Measurements from ENCODE around the gene UQCRC1. TPM values are rescaled to one million over a fixed set of nuclear protein-coding genes. Genes with fewer than 3 reads are reported as not detected.
A peak's percentile ranks its signal among the peaks of the same experiment; 100 is the strongest.

UQCRC1 gene
- total and polyA plus RNA-seq, 2 donors, result 108 to 159 TPM

DNA sequence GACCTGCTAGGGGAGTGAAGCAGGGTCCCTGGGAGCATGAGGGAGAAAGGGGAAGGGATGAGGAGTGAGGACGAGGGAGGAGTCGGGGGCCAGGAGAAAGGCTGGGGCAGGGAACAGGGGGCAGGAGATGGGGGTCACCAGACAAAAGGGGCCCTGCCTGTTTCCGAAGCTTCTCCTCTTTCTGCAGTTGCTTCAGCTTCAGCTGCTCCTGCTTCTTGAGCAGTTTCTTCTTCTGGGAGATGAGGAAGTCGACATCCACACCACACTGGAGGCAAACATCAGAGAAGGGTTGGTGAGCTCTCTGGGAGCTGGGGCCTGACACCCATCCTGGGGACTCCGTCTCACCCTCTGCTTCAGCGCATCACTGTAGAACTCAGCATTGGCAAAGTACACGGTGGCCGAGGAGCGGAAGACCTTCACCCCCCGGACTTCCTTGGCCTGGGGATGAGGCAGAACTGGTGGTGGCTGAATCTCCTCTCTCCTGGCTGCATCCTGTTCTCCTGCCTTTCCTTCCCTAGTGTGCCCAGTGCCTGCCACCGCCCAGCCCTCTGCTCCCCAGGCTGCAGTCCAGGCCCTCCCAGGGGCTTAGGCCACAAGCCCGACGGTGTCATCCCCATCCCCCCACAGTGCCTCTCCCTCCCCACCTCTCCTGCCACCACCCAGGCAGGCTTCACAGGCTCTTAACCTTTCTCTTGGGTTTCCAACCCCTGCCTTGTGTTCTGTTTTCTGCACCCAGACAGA is 19.0 kb upstream of the UQCRC1 start:
- no peaks in the 10 kb centered on the region for H3K9me3 ChIP-seq (ENCODE audit: control insufficient read depth in 2 of 2, insufficient read depth in 1 of 2, low read length in 1 of 2)
- WGBS, result 96% methylated on average over 13 of the region's 13 CpGs
- H3K27me3 ChIP-seq (ENCODE audit: control insufficient read depth in 2 of 2, insufficient read depth in 1 of 2, low read length in 1 of 2), result no peaks in the 10 kb centered on the region
- H3K27ac ChIP-seq (ENCODE audit: low read depth in 1 of 2, low read length in 1 of 2), result no peak overlapping the region
- H3K4me1 ChIP-seq (ENCODE audit: control insufficient read depth in 2 of 2, insufficient read depth in 2 of 2, low read length in 2 of 2), result peaks cover 6 to 13% of the 10 kb centered on the region in 2 donors
- H3K36me3 ChIP-seq (ENCODE audit: control insufficient read depth in 2 of 2, insufficient read depth in 2 of 2, low read length in 1 of 2), result peaks cover 12 to 41% of the 10 kb centered on the region in 2 donors
- no peak for DNase-seq (ENCODE audit: low read depth in 6 of 9, low spot score in 9 of 9)
- H3K4me3 ChIP-seq (ENCODE audit: low read length in 2 of 2), result no peak overlapping the region

DNA sequence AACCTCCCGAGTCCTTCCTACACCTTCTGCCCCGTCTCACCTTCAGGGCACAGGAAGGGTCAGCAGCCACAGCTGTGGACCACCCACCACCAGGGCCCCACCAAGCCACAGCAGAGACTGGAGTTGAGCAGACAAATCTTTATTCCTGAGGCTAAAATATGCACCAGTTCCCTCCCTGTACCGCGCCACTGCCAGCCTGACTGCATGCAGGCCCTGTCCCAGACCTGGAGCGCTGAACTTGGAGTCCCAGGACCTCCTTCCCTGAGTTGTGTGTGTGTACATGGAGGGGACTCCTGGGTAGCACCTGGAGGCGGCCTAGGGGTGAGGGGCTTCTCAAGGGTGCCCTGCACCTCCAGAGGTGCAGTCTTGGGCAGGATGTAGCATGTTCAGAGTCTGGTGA is 16.2 kb upstream of the UQCRC1 start:
- no peaks in the 10 kb centered on the region for H3K9me3 ChIP-seq (ENCODE audit: control insufficient read depth in 2 of 2, insufficient read depth in 1 of 2, low read length in 1 of 2)
- peaks cover 6 to 13% of the 10 kb centered on the region in 2 donors for H3K4me1 ChIP-seq (ENCODE audit: control insufficient read depth in 2 of 2, insufficient read depth in 2 of 2, low read length in 2 of 2)
- H3K27me3 ChIP-seq (ENCODE audit: control insufficient read depth in 2 of 2, insufficient read depth in 1 of 2, low read length in 1 of 2), result no peaks in the 10 kb centered on the region
- H3K27ac ChIP-seq (ENCODE audit: low read depth in 1 of 2, low read length in 1 of 2), result no peak overlapping the region
- no peak for DNase-seq (ENCODE audit: low read depth in 6 of 9, low spot score in 9 of 9)
- WGBS, result 97% methylated on average over 6 of the region's 6 CpGs
- H3K4me3 ChIP-seq (ENCODE audit: low read length in 2 of 2), result no peak overlapping the region
- peaks cover 12 to 32% of the 10 kb centered on the region in 2 donors for H3K36me3 ChIP-seq (ENCODE audit: control insufficient read depth in 2 of 2, insufficient read depth in 2 of 2, low read length in 1 of 2)

DNA sequence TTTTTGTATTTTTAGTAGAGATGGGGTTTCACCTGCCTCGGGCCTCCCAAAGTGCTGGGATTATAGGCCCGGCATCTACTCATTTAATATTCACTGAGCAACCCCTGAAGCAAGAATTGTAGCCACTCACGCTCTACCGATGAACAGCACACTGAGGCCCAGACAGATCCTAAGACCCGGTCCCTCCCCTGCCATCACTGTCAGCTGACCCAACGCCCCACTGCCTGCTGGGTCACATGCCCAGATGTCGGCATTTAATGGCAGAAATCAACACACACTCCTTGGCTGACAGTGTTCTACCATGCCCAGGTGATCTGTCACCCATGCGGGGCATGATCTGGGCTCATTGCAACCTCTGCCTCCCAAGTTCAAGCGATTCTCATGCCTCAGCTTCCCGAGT is 15.3 kb upstream of the UQCRC1 start:
- peaks cover 12 to 25% of the 10 kb centered on the region in 2 donors for H3K36me3 ChIP-seq (ENCODE audit: control insufficient read depth in 2 of 2, insufficient read depth in 2 of 2, low read length in 1 of 2)
- no peaks in the 10 kb centered on the region for H3K9me3 ChIP-seq (ENCODE audit: control insufficient read depth in 2 of 2, insufficient read depth in 1 of 2, low read length in 1 of 2)
- WGBS, result 97% methylated on average over 10 of the region's 10 CpGs
- H3K4me1 ChIP-seq (ENCODE audit: control insufficient read depth in 2 of 2, insufficient read depth in 2 of 2, low read length in 2 of 2), result peaks cover 6 to 13% of the 10 kb centered on the region in 2 donors
- H3K4me3 ChIP-seq (ENCODE audit: low read length in 2 of 2), result no peak overlapping the region
- H3K27ac ChIP-seq (ENCODE audit: low read depth in 1 of 2, low read length in 1 of 2), result no peak overlapping the region
- no peaks in the 10 kb centered on the region for H3K27me3 ChIP-seq (ENCODE audit: control insufficient read depth in 2 of 2, insufficient read depth in 1 of 2, low read length in 1 of 2)
- no peak for DNase-seq (ENCODE audit: low read depth in 6 of 9, low spot score in 9 of 9)

DNA sequence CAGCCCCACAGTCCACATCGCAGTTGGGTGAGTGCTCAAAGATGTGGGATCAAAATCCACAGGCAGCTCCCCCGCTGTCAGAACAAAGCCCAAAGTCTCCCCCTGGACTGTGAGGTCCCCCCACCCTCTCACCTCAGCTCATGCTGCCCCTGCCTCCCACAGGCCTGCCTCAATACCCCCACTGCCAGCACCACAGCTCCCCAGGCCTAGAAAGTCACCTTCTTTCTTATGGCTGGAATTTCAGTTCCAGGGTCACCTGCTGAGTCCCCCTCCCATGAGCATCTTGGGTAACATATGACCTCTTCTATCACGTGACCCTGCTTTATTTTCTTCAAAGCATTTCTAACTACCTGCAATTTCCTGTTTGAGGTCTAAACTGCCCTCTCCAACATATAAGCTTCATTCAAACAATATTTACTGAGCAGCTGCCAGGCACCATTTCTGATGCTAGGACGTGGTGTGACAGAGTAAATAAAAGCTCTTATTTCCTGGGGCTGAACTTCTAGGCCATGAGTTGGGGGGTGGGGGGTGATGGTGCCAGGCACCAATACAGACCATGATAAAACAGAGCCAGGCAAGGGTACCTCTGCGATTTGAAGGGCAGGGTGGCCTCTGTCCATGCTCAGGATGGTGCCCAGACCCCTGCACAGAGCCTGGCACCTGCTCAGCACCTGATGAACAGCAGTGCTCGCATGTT is 14.6 kb upstream of the UQCRC1 start:
- H3K4me3 ChIP-seq (ENCODE audit: low read length in 2 of 2), result no peak overlapping the region
- DNase-seq (ENCODE audit: low read depth in 6 of 9, low spot score in 9 of 9), result peak in 1 of 9 donors; percentile 44
- peak overlapping the region in 1 of 2 donors; percentile 60 for H3K27ac ChIP-seq (ENCODE audit: low read depth in 1 of 2, low read length in 1 of 2)
- peaks cover 6 to 13% of the 10 kb centered on the region in 2 donors for H3K4me1 ChIP-seq (ENCODE audit: control insufficient read depth in 2 of 2, insufficient read depth in 2 of 2, low read length in 2 of 2)
- peaks cover 12 to 24% of the 10 kb centered on the region in 2 donors for H3K36me3 ChIP-seq (ENCODE audit: control insufficient read depth in 2 of 2, insufficient read depth in 2 of 2, low read length in 1 of 2)
- no peaks in the 10 kb centered on the region for H3K27me3 ChIP-seq (ENCODE audit: control insufficient read depth in 2 of 2, insufficient read depth in 1 of 2, low read length in 1 of 2)
- WGBS, result 71% methylated on average over 6 of the region's 6 CpGs
- H3K9me3 ChIP-seq (ENCODE audit: control insufficient read depth in 2 of 2, insufficient read depth in 1 of 2, low read length in 1 of 2), result no peaks in the 10 kb centered on the region

DNA sequence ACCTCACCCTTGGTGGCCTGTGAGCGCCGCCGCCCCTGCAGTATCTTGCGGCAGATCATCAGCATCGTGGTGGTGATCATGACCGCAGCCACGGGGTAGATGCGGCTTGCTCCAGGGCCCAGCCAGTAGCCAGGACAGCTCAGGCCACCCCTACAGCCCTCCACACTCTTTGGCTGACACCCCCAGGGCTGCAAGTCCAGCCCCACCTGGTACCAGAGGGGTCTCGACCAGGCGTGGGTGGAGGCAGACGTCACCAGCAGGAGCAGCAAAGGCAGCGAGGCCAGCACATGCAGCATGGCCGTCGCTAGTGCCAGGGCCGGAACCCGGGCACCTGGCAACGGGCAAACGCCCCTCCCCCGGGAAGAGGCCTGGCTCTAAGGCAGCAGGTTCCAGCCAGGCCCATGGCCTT is 12.0 kb upstream of the UQCRC1 start, which contains the start of gene TMEM89:
TMEM89 (minus strand) TSS at position 309 of the 409 bp plus-strand sequence; CDS start at position 296, 13 bp downstream.
- peaks cover 1 to 17% of the 10 kb centered on the region in 2 donors for H3K9me3 ChIP-seq (ENCODE audit: control insufficient read depth in 2 of 2, insufficient read depth in 1 of 2, low read length in 1 of 2)
- no peaks in the 10 kb centered on the region for H3K27me3 ChIP-seq (ENCODE audit: control insufficient read depth in 2 of 2, insufficient read depth in 1 of 2, low read length in 1 of 2)
- peaks cover 6 to 11% of the 10 kb centered on the region in 2 donors for H3K36me3 ChIP-seq (ENCODE audit: control insufficient read depth in 2 of 2, insufficient read depth in 2 of 2, low read length in 1 of 2)
- H3K27ac ChIP-seq (ENCODE audit: low read depth in 1 of 2, low read length in 1 of 2), result no peak within 1 kb of the TSS
- WGBS, result 98% methylated on average over 19 of the region's 19 CpGs
- H3K4me1 ChIP-seq (ENCODE audit: control insufficient read depth in 2 of 2, insufficient read depth in 2 of 2, low read length in 2 of 2), result peaks cover 6 to 13% of the 10 kb centered on the region in 2 donors
- no peak within 1 kb of the TSS for H3K4me3 ChIP-seq (ENCODE audit: low read length in 2 of 2)
- DNase-seq (ENCODE audit: low read depth in 6 of 9, low spot score in 9 of 9), result no peak

DNA sequence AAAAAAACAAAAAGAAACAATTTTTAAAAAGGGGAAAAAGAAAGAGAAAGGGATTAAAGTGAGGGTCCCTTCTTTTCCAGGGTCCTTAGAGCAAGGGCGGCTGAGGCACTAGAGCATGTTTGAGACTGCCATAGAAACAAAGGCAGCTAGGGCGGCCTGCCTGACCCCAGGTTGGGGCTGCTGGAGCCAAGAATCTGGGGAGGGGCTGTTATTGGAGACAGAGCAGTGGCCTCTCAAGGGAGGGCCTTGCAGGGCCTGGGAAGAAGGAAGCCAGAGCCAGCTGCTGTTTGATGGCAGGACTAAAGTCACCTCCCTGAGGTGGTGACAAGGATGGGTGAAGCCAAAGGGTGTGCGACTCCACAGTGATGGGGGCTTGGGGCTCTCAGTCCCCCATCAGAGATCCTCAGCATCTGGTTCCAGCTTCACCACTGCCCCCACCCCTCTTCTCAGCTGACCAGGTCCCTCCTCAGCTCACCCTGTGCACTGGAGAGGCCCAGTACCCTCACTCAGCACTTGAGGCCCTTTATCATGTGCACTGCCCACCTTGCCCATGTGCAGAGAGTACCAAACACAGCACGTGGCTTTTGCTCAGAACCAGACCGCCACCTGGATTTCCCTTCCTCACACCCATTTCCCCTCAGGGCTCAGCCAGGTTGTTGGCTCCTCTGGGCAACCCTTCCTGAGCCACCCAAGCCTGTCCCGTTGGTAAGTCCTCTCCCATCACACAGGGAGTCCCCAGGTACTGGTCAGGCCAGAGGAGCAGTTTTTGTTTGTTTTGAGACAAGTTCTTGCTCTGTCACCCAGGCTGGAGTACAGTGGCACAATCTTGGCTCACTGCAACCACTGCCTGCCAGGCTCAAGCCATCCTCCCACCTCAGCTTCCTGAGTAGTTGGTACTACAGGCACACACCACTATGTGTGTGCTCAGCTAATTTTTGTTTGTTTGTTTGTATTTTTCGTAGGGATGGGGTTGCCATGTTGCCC is 10.4 kb upstream of the UQCRC1 start:
- Histone ChIP-seq H3K4me1 (ENCODE audit: control insufficient read depth in 2 of 2, insufficient read depth in 2 of 2, low read length in 2 of 2) (peaks cover 6 to 11% of the 10 kb centered on the region in 2 donors), H3K27me3 (ENCODE audit: control insufficient read depth in 2 of 2, insufficient read depth in 1 of 2, low read length in 1 of 2) (no peaks in the 10 kb centered on the region), H3K4me3 (ENCODE audit: low read length in 2 of 2) (no peak overlapping the region), H3K36me3 (ENCODE audit: control insufficient read depth in 2 of 2, insufficient read depth in 2 of 2, low read length in 1 of 2) (no peaks in the 10 kb centered on the region), H3K9me3 (ENCODE audit: control insufficient read depth in 2 of 2, insufficient read depth in 1 of 2, low read length in 1 of 2) (peaks cover 1 to 23% of the 10 kb centered on the region in 2 donors), H3K27ac (ENCODE audit: low read depth in 1 of 2, low read length in 1 of 2) (no peak overlapping the region)
- no peak for DNase-seq (ENCODE audit: low read depth in 6 of 9, low spot score in 9 of 9)
- WGBS, result 93% methylated on average over 7 of the region's 7 CpGs

DNA sequence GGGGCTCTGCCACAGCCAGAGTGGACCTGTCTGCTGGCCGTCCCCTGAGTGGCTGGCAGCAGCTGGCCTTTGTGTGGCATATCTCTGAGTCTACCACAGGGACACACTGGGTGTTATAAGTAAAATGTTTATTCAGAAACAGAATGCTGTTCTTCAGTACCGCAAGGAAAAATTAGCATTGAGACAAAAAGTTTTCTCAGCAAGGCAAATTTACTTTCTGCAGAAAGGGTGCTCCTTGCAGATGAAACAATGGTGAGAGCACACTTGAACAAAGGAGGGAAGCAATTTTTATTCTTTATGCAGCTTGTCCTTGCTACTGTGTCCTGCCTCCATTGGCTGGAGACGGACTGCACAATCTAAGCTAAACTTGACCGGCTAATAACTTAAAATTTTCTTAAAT is 8.1 kb upstream of the UQCRC1 start:
- Histone ChIP-seq H3K4me3 (ENCODE audit: low read length in 2 of 2) (no peak overlapping the region), H3K4me1 (ENCODE audit: control insufficient read depth in 2 of 2, insufficient read depth in 2 of 2, low read length in 2 of 2) (no peaks in the 10 kb centered on the region), H3K27ac (ENCODE audit: low read depth in 1 of 2, low read length in 1 of 2) (no peak overlapping the region), H3K9me3 (ENCODE audit: control insufficient read depth in 2 of 2, insufficient read depth in 1 of 2, low read length in 1 of 2) (peaks cover 1 to 23% of the 10 kb centered on the region in 2 donors), H3K36me3 (ENCODE audit: control insufficient read depth in 2 of 2, insufficient read depth in 2 of 2, low read length in 1 of 2) (no peaks in the 10 kb centered on the region), H3K27me3 (ENCODE audit: control insufficient read depth in 2 of 2, insufficient read depth in 1 of 2, low read length in 1 of 2) (no peaks in the 10 kb centered on the region)
- DNase-seq (ENCODE audit: low read depth in 6 of 9, low spot score in 9 of 9), result no peak
- 97% methylated on average over 4 of the region's 4 CpGs for WGBS

DNA sequence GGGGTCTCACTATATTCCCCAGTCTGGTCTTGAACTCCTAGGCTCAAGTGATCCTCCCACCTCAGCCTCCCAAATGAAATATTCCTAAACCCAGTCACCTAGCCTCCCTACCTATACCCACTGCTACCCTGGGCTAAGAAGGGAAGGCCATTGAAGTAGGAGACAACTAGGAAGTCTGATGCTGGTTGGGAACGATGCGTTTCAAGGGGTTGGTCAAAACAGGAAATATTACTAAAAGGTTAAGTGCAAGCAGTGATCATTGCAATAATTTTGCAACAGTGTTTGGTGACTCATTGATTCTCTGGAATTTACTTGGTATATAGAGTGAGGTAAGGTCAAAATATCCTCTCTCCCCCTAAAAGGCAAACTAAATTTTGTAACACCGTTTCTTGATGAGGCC is 4.6 kb upstream of the UQCRC1 start:
- H3K9me3 ChIP-seq (ENCODE audit: control insufficient read depth in 2 of 2, insufficient read depth in 1 of 2, low read length in 1 of 2), result peaks cover 1 to 27% of the 10 kb centered on the region in 2 donors
- H3K36me3 ChIP-seq (ENCODE audit: control insufficient read depth in 2 of 2, insufficient read depth in 2 of 2, low read length in 1 of 2), result no peaks in the 10 kb centered on the region
- no peak for DNase-seq (ENCODE audit: low read depth in 6 of 9, low spot score in 9 of 9)
- no peak overlapping the region for H3K27ac ChIP-seq (ENCODE audit: low read depth in 1 of 2, low read length in 1 of 2)
- H3K4me3 ChIP-seq (ENCODE audit: low read length in 2 of 2), result no peak overlapping the region
- H3K4me1 ChIP-seq (ENCODE audit: control insufficient read depth in 2 of 2, insufficient read depth in 2 of 2, low read length in 2 of 2), result peaks cover 0 to 5% of the 10 kb centered on the region in 2 donors
- H3K27me3 ChIP-seq (ENCODE audit: control insufficient read depth in 2 of 2, insufficient read depth in 1 of 2, low read length in 1 of 2), result no peaks in the 10 kb centered on the region
- 76% methylated on average over 3 of the region's 3 CpGs for WGBS

Measured in thymus (tissue), 11 donors.